ENCODE data around the gene BMPR1B. TPM values are rescaled to one million over a fixed set of nuclear protein-coding genes. Genes with fewer than 3 reads are reported as not detected.

BMPR1B gene
- total and polyA plus RNA-seq, 2 of the 8 experiments (the other 6 are each of a cell fraction or from before 2014, with no cell fraction given) = 0.14 to 1.1 TPM

GRCh38 chr4:94924566-94924965 is 166.8 kb downstream of the BMPR1B start:
- no peak overlapping the region for H4K91ac ChIP-seq (replicated peaks; ENCODE audit: insufficient read length, low read length)
- no peaks in the 10 kb centered on the region; a peak in 1 of 7 replicates for H3K27me3 ChIP-seq (replicated peaks in 1 of 4; ENCODE audit: control insufficient read depth in 3 of 4, extremely low read depth in 1 of 4, insufficient read depth in 3 of 4, low read length in 3 of 4)
- peaks cover 1% of the 10 kb centered on the region; the same call in 1 of the 2 replicates for H3K23me2 ChIP-seq (ENCODE audit: low read depth, low read length)
- H4K5ac ChIP-seq (ENCODE audit: insufficient read length, low read depth, low read length) = no peak overlapping the region
- H2AFZ ChIP-seq (ENCODE audit: low read length) = no peak overlapping the region
- DNase-seq (ENCODE audit: low read depth in 1 of 2, low spot score in 2 of 2) = no peak
- H3K4me1 ChIP-seq (replicated peaks in 1 of 4; ENCODE audit: control insufficient read depth in 3 of 4, insufficient read depth in 4 of 4, low read length in 3 of 4) = peaks cover 0 to 2% (median 0%) of the 10 kb centered on the region in 4 experiments; a peak in 1 of 7 replicates
- no peak overlapping the region for H3K27ac ChIP-seq (ENCODE audit: low read depth, low read length)
- no peak overlapping the region for H2BK15ac ChIP-seq (ENCODE audit: low read length)
- H3K14ac ChIP-seq (ENCODE audit: insufficient read length) = no peak overlapping the region
- H3K4me2 ChIP-seq (ENCODE audit: insufficient read depth in 1 of 2, low read depth in 2 of 2, low read length in 2 of 2) = no peak overlapping the region
- 78% methylated on average over 2 of the region's 2 CpGs; no CpG with 5 or more reads in 1 of the 2 experiments for WGBS, 2 experiments (ENCODE audit: extremely low coverage in 1 of 2, insufficient coverage in 1 of 2, insufficient read length in 1 of 2, insufficient replicate concordance in 2 of 2, low coverage in 1 of 2, low lambda C conversion rate in 2 of 2, missing lambda C conversion rate in 1 of 2)
- H2BK12ac ChIP-seq (ENCODE audit: low read depth, low read length) = no peak overlapping the region
- no peaks in the 10 kb centered on the region for H3K9me3 ChIP-seq (ENCODE audit: insufficient read depth in 2 of 2, low read depth in 1 of 2, low read length in 1 of 2)
- no peak overlapping the region for H2BK5ac ChIP-seq (ENCODE audit: low read depth, low read length)
- no peak overlapping the region for H3K56ac ChIP-seq (replicated peaks; ENCODE audit: insufficient read length, low read depth, low read length)
- ChIA-PET CTCF (ENCODE audit: partially characterized antibody) (no interaction called here), POLR2A (ENCODE audit: partially characterized antibody) (no interaction called here)
- H3K9ac ChIP-seq (replicated peaks in 1 of 4; ENCODE audit: extremely low read depth in 1 of 4, low read depth in 3 of 4, low read length in 3 of 4) = no peak overlapping the region
- no peak overlapping the region for H3K18ac ChIP-seq (ENCODE audit: extremely low read depth, low read length)
- H4K20me1 ChIP-seq (replicated peaks in 1 of 2; ENCODE audit: control insufficient read depth in 1 of 2, insufficient read depth in 2 of 2, low read length in 2 of 2) = no peaks in the 10 kb centered on the region
- H3K36me3 ChIP-seq (ENCODE audit: control insufficient read depth in 2 of 4, insufficient read depth in 4 of 4, low read length in 3 of 4) = no peaks in the 10 kb centered on the region
- H3K23ac ChIP-seq (ENCODE audit: insufficient read length) = no peak overlapping the region
- no peaks in the 10 kb centered on the region for H3K79me2 ChIP-seq (ENCODE audit: control insufficient read depth in 1 of 2, insufficient read depth in 2 of 2, low read length in 2 of 2)
- no peak overlapping the region for H4K8ac ChIP-seq (ENCODE audit: extremely low read depth, insufficient read depth, low read length)
- H2AK5ac ChIP-seq (ENCODE audit: low read depth, low read length) = no peak overlapping the region
- H3K4ac ChIP-seq (replicated peaks; ENCODE audit: insufficient read length, low read depth, low read length) = no peak overlapping the region
- H2BK20ac ChIP-seq (ENCODE audit: low read length) = no peak overlapping the region
- no peaks in the 10 kb centered on the region for H3K79me1 ChIP-seq (ENCODE audit: low read depth, low read length)
- FAIRE-seq = no peak
- H3K4me3 ChIP-seq (ENCODE audit: extremely low read depth in 1 of 4, insufficient read depth in 2 of 4, low read depth in 3 of 4, low read length in 4 of 4) = no peak overlapping the region
- no peak overlapping the region for H2BK120ac ChIP-seq (replicated peaks; ENCODE audit: low read depth, low read length)
- TF ChIP-seq MAX (IDR thresholded peaks at IDR 0.05) (no peak), CHD2 (IDR thresholded peaks at IDR 0.05; ENCODE audit: low read length) (no peak), GTF2F1 (IDR thresholded peaks at IDR 0.05; ENCODE audit: borderline replicate concordance, low read depth, low read length) (no peak), TEAD4 (IDR thresholded peaks at IDR 0.05; ENCODE audit: low read depth, low read length) (no peak), SP2 (IDR thresholded peaks at IDR 0.05; ENCODE audit: low read length) (no peak), ATF3 (IDR thresholded peaks at IDR 0.05; ENCODE audit: insufficient read depth, low read depth, low read length) (no peak), TAF7 (optimal IDR thresholded peaks at IDR 0.05; ENCODE audit: borderline replicate concordance, low read depth, low read length) (no peak), EP300 (IDR thresholded peaks at IDR 0.05; ENCODE audit: borderline replicate concordance in 1 of 2, low read depth in 2 of 2, low read length in 2 of 2) (no peak), POU5F1 (IDR thresholded peaks at IDR 0.05; ENCODE audit: low read depth, low read length) (no peak), RAD21 (IDR thresholded peaks at IDR 0.05 in 1 of 2, conservative IDR thresholded peaks at IDR 0.05 in 1 of 2; ENCODE audit: low read depth in 2 of 2, low read length in 2 of 2) (no peak), KDM1A (IDR thresholded peaks at IDR 0.05; ENCODE audit: borderline replicate concordance, low read length) (no peak), SUZ12 (IDR thresholded peaks at IDR 0.05; ENCODE audit: low read length) (no peak), TBP (IDR thresholded peaks at IDR 0.05; ENCODE audit: low read depth, low read length) (no peak), KDM4A (IDR thresholded peaks at IDR 0.05; ENCODE audit: low read depth, low read length, severe bottlenecking) (no peak)

Data from H1 (cell line).